ENCODE measurements around the gene PPP2R2D. TPM values are rescaled to one million over a fixed set of nuclear protein-coding genes. Genes with fewer than 3 reads are reported as not detected.

PPP2R2D gene
- polyA plus RNA-seq, 1 of the 3 experiments (the other 2 are of a cell fraction), result 25.1 TPM

GRCh38 chr10:131920151-131920550, 19.3 kb downstream of the PPP2R2D start (continued):
- TF ChIP-seq NRF1 (IDR thresholded peaks at IDR 0.05; ENCODE audit: low read depth, low read length), result no peak

- peaks cover 8% of the 10 kb centered on the region; the same call in 1 of the 2 replicates for H3K9me3 ChIP-seq
- H4K20me1 ChIP-seq (ENCODE audit: insufficient read depth), result peaks cover 45% of the 10 kb centered on the region
- H2AFZ ChIP-seq (ENCODE audit: low read depth), result no peak overlapping the region
- ChIA-PET POLR2A (no interaction called here), CTCF (no interaction called here)
- H3K9me2 ChIP-seq, result no peaks in the 10 kb centered on the region
- TF ChIP-seq EZH2phosphoT487 (IDR thresholded peaks at IDR 0.05; ENCODE audit: borderline replicate concordance, low read depth), result no peak
- TF ChIP-seq NRF1 (IDR thresholded peaks at IDR 0.05; ENCODE audit: low read depth, low read length), result no peak
- no peak for TF ChIP-seq RCOR1 (IDR thresholded peaks at IDR 0.05; ENCODE audit: low read length)
- TF ChIP-seq ZBTB33 (IDR thresholded peaks at IDR 0.05; ENCODE audit: borderline replicate concordance, low read depth), result no peak
- no peak for TF ChIP-seq MAX (IDR thresholded peaks at IDR 0.05; ENCODE audit: low read depth)
- no peak for TF ChIP-seq PBX3 (IDR thresholded peaks at IDR 0.05)
- no peaks in the 10 kb centered on the region; a peak in 1 of 4 replicates for H3K4me1 ChIP-seq (ENCODE audit: control insufficient read depth in 1 of 2, insufficient read depth in 2 of 2, low read depth in 1 of 2, low read length in 1 of 2)
- peaks cover 68% of the 10 kb centered on the region for H3K79me2 ChIP-seq (ENCODE audit: insufficient read depth)
- H3K4me2 ChIP-seq, result no peak overlapping the region
- 89% methylated on average over 5 of the region's 5 CpGs for WGBS (ENCODE audit: low lambda C conversion rate)
- DNase-seq, result no peak
- no peak overlapping the region for H3K4me3 ChIP-seq (ENCODE audit: low read depth in 2 of 2, low read length in 1 of 2)
- no peaks in the 10 kb centered on the region for H3K27me3 ChIP-seq (ENCODE audit: insufficient read depth)
- peaks cover 0 to 17% of the 10 kb centered on the region in 2 experiments for H3K36me3 ChIP-seq (replicated peaks in 1 of 2; ENCODE audit: control insufficient read depth in 1 of 2, insufficient read depth in 2 of 2, low read length in 1 of 2)
- H3K9ac ChIP-seq, result no peak overlapping the region
- H3K27ac ChIP-seq (ENCODE audit: low read depth in 2 of 2, low read length in 1 of 2), result no peak overlapping the region
- H3F3A ChIP-seq (replicated peaks; ENCODE audit: insufficient read depth), result no peaks in the 10 kb centered on the region
Observed at GRCh38 chr10:131920693-131921092, 19.9 kb downstream of the PPP2R2D start.

GRCh38 chr10:131921184-131921583, 20.4 kb downstream of the PPP2R2D start:
- H3K4me3 ChIP-seq (ENCODE audit: low read depth in 2 of 2, low read length in 1 of 2), result no peak overlapping the region
- peaks cover 68% of the 10 kb centered on the region for H3K79me2 ChIP-seq (ENCODE audit: insufficient read depth)
- H3K36me3 ChIP-seq (replicated peaks in 1 of 2; ENCODE audit: control insufficient read depth in 1 of 2, insufficient read depth in 2 of 2, low read length in 1 of 2), result peaks cover 0 to 17% of the 10 kb centered on the region in 2 experiments
- no peaks in the 10 kb centered on the region; a peak in 1 of 4 replicates for H3K4me1 ChIP-seq (ENCODE audit: control insufficient read depth in 1 of 2, insufficient read depth in 2 of 2, low read depth in 1 of 2, low read length in 1 of 2)
- no peak overlapping the region for H2AFZ ChIP-seq (ENCODE audit: low read depth)
- H3K9ac ChIP-seq, result no peak overlapping the region
- H3F3A ChIP-seq (replicated peaks; ENCODE audit: insufficient read depth), result no peaks in the 10 kb centered on the region
- H3K9me2 ChIP-seq, result no peaks in the 10 kb centered on the region
- H3K27ac ChIP-seq (ENCODE audit: low read depth in 2 of 2, low read length in 1 of 2), result no peak overlapping the region; a peak in 1 of 4 replicates
- CTCF ChIA-PET, result no interaction called here
- H3K9me3 ChIP-seq, result peaks cover 8% of the 10 kb centered on the region; the same call in 1 of the 2 replicates
- POLR2A ChIA-PET, result no interaction called here
- no peak for DNase-seq
- H3K4me2 ChIP-seq, result no peak overlapping the region
- H4K20me1 ChIP-seq (ENCODE audit: insufficient read depth), result peaks cover 40% of the 10 kb centered on the region
- H3K27me3 ChIP-seq (ENCODE audit: insufficient read depth), result no peaks in the 10 kb centered on the region
- no peak for TF ChIP-seq TEAD4 (IDR thresholded peaks at IDR 0.05; ENCODE audit: borderline replicate concordance, insufficient read depth)
- no peak for TF ChIP-seq FOSL2 (IDR thresholded peaks at IDR 0.05; ENCODE audit: borderline replicate concordance, low read depth)
- no peak for TF ChIP-seq GABPA (IDR thresholded peaks at IDR 0.05; ENCODE audit: low read depth)
- TF ChIP-seq SMC3 (IDR thresholded peaks at IDR 0.05; ENCODE audit: low read depth, low read length), result no peak
- TF ChIP-seq NFIC (IDR thresholded peaks at IDR 0.05; ENCODE audit: borderline replicate concordance), result no peak
- WGBS (ENCODE audit: low lambda C conversion rate), result 79% methylated on average over 5 of the region's 8 CpGs

All from SK-N-SH (cell line).